ENCODE measurements around the gene PLD4.

GRCh38 chr14:104893435-104894207 is 31.1 kb upstream of the PLD4 start:
- TF ChIP-seq POLR2G (IDR thresholded peaks at IDR 0.05; ENCODE audit: low read depth, low read length) (no peak), ZFP30 (CRISPR knock-in tag; IDR thresholded peaks at IDR 0.05; ENCODE audit: borderline replicate concordance) (no peak), ZNF3 (CRISPR knock-in tag; IDR thresholded peaks at IDR 0.05) (no peak)
